Left lung (tissue), 10 donors: ENCODE results near the gene MCL1. TPM values are rescaled to one million over a fixed set of nuclear protein-coding genes. Genes with fewer than 3 reads are reported as not detected.
A peak's percentile ranks its signal among the peaks of the same experiment; 100 is the strongest.

ENCODE experiments used
- ATAC-seq: fragments of 200-7000 bp; cut with Tn5 transposase; one replicate; pipeline ENCODE4 v1.9.1; 2020; ENCODE audit warnings: moderate library complexity
- DNase-seq, 4 donors: peaks; one replicate each; pipeline ENCODE4 v3.0.0-alpha.2; 2013 to 2020
- H3K27ac ChIP-seq, 2 donors: fragments of 200-600 bp; sonication (generic) in 1 of 2; one replicate each; pipeline versions ENCODE4 v1.5.0 to v1.8.0; 2020 to 2021
- H3K27me3 ChIP-seq, 2 donors: fragments of 200-600 bp; sonication (generic) in 1 of 2; one replicate each; pipeline versions ENCODE4 v1.5.0 to v1.8.0; 2020 to 2021
- H3K36me3 ChIP-seq, 2 donors: fragments of 200-600 bp; sonication (generic) in 1 of 2; one replicate each; pipeline versions ENCODE4 v1.5.0 to v1.8.0; 2020 to 2021
- H3K4me1 ChIP-seq, 2 donors: fragments of 200-600 bp; one replicate each; pipeline ENCODE4 v1.8.0; 2021
- H3K4me3 ChIP-seq, 2 donors: fragments of 200-600 bp; sonication (generic) in 1 of 2; one replicate each; pipeline versions ENCODE4 v1.5.0 to v1.8.0; 2020 to 2021; ENCODE audit warnings: mild to moderate bottlenecking in 1 of 2
- H3K9me3 ChIP-seq, 2 donors: fragments of 200-600 bp; sonication (generic) in 1 of 2; one replicate each; pipeline versions ENCODE4 v1.5.0 to v1.8.0; 2020 to 2021
- intact Hi-C, 2 donors: fragments of 100-400 bp; cut with DNase I; formaldehyde crosslinking; loops; one replicate each; pipeline versions ENCODE4 v1.11.2 to v1.14.2; 2022
- polyA plus RNA-seq, 6 donors: library from polyadenylated mRNA; unstranded; fragments of 120-200 nt; gene quantifications; one replicate each; pipeline ENCODE4 v1.2.1, GENCODE V29; 2013; ENCODE audit not compliant: insufficient read length in 6 of 6
- total RNA-seq, 2 donors: library from RNA; stranded (reverse); fragmentation: NEBNext Ultra II Directional; extraction: Animal tissue kit (Norgen Biotek cat#: 25700); gene quantifications; one replicate each; pipeline ENCODE4 v1.2.1, GENCODE V29; 2021
- TF ChIP-seq, protein P1 (sequence below), 2 donors: fragments of 200-600 bp; sonication (generic) in 1 of 2; IDR thresholded peaks; one replicate each; pipeline versions ENCODE4 v1.5.0 to v1.8.0; 2021; ENCODE audit warnings: antibody characterized with exemption in 2 of 2
- donor health status: DM: no; HTN: yes; CAD: no.
- donor health status: DM: no; HTN: no; CAD: no.

Gene MCL1
- total and polyA plus RNA-seq, 8 donors: 114 to 280 (median 184) TPM

GRCh38 chr1:150562446-150563339 lies 16.7 kb downstream of the MCL1 start:
- H3K36me3 ChIP-seq: peaks cover 0 to 22% of the 10 kb centered on the region in 2 donors
- H3K27me3 ChIP-seq: no peaks in the 10 kb centered on the region
- TF ChIP-seq, protein P1, sequence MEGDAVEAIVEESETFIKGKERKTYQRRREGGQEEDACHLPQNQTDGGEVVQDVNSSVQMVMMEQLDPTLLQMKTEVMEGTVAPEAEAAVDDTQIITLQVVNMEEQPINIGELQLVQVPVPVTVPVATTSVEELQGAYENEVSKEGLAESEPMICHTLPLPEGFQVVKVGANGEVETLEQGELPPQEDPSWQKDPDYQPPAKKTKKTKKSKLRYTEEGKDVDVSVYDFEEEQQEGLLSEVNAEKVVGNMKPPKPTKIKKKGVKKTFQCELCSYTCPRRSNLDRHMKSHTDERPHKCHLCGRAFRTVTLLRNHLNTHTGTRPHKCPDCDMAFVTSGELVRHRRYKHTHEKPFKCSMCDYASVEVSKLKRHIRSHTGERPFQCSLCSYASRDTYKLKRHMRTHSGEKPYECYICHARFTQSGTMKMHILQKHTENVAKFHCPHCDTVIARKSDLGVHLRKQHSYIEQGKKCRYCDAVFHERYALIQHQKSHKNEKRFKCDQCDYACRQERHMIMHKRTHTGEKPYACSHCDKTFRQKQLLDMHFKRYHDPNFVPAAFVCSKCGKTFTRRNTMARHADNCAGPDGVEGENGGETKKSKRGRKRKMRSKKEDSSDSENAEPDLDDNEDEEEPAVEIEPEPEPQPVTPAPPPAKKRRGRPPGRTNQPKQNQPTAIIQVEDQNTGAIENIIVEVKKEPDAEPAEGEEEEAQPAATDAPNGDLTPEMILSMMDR (IDR thresholded peaks at IDR 0.05): no peak
- peak; percentile 1 for ATAC-seq
- peak overlapping the region in 1 of 2 donors; percentile 50 for H3K4me3 ChIP-seq
- peak in 1 of 4 donors; percentile 80 for DNase-seq
- intact Hi-C loops: loop anchor here in 1 of 2 donors (5.0 kb wide), 1 partner anchor 60 kb away; no protein-coding TSS in a partner anchor
- peak overlapping the region; percentile 100 for H3K27ac ChIP-seq
- H3K9me3 ChIP-seq: no peaks in the 10 kb centered on the region
- H3K4me1 ChIP-seq: peaks cover 68 to 91% of the 10 kb centered on the region in 2 donors

DNA sequence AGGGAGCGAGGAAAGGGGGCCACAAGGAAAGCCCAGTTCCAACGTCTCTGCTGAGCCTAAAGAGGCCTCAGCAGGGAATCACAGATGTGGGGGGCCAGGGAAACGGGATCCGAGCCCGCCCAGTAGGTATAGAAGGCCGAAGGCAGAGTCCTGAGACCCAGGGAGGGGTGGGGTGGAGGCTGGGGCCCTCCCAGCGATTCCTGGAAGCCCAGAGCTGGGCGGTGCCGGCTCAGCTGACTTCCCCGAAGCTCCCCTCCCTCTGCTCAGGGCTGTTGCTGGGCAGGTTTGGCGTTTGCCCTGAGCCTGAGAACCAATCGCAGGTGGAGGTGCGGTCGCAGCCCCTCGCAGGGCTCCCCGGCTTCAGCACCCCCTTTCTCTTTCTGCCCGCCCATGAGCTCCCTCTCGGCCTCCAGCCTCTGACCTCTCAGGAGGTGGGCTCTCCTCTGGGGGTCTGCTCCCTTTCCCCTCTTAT lies 17.4 kb downstream of the MCL1 start:
- intact Hi-C loops: loop anchor here in 1 of 2 donors (5.0 kb wide), 1 partner anchor 60 kb away; no protein-coding TSS in a partner anchor
- no peaks in the 10 kb centered on the region for H3K9me3 ChIP-seq
- H3K4me3 ChIP-seq: peak overlapping the region; percentile 33 to 50
- DNase-seq (peak; percentile 86 to 98 (median 96)), ATAC-seq (peak; percentile 76)
- peak overlapping the region; percentile 100 for H3K27ac ChIP-seq
- TF ChIP-seq, protein P1 (IDR thresholded peaks at IDR 0.05): no peak
- H3K36me3 ChIP-seq: peaks cover 0 to 28% of the 10 kb centered on the region in 2 donors
- H3K4me1 ChIP-seq: peaks cover 61 to 87% of the 10 kb centered on the region in 2 donors
- no peaks in the 10 kb centered on the region for H3K27me3 ChIP-seq

DNA sequence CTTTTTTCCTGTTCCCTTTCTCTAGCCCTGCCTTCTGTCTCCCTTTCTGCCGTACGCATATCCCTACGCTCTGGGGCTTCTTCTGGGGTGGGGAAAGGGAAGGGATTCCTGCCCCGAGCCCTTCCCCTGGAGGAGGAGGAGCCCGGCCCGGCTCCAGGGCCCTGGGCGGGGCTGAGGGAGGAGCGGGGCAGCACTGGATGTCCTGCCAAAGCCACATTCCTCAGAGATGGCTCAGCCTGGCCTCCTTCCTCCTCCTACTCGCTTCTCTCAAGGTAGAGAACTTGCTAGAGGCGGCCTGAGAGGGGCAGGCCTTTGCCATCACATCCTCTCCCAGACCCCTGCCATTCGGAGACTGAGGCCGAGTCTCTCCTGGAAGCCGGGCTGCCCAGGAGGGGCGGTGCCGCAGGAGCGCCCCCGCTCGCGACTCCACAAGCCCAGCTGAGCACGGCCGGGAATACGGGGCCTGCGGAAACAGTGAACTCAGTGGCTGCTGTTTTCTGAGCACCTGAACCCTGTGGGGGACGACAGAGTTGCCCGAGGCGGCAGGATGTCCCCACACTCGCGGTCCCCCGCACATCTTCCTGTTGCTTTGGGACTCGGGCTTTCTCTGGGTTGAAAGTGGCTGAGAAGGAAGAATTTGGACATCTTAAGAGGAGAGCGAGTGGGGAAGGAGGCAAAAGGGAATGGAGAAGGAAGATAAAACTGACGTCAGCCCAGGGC lies 18.0 kb downstream of the MCL1 start:
- H3K4me1 ChIP-seq: peaks cover 56 to 82% of the 10 kb centered on the region in 2 donors
- peak; percentile 82 for ATAC-seq

DNA sequence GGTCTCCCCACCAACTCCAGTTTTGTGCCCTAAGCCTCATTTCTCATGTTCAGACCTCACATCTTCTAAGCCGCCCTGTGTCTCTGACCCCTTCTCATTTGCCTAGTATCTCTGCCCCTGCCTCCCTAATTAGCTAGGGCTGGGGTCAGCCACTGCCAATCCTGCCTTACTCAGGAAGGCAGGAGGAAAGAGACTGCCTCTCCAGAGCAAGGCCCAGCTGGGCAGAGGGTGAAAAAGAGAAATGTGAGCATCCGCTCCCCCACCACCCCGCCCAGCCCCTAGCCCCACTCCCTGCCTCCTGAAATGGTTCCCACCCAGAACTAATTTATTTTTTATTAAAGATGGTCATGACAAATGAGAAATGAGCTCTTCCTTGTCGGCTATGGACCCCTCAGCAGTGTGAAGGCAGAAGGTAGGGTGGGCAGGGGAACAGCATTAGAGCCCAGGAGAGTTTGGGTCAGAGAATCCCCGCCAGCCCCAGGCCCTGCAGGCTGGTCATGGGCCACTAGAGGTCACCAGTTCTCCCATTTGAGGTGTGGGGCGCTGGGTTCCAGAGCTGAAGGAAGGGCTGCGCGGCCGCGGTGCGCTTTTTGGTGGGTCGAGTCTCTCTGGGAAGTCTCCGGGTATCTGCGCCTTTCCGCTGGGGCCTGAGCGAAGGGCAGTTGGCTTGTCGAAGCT lies 18.7 kb downstream of the MCL1 start:
- Histone ChIP-seq H3K9me3 (no peaks in the 10 kb centered on the region), H3K4me3 (peak overlapping the region; percentile 33 to 50), H3K27ac (peak overlapping the region; percentile 100), H3K4me1 (peaks cover 49 to 75% of the 10 kb centered on the region in 2 donors), H3K36me3 (peaks cover 0 to 38% of the 10 kb centered on the region in 2 donors), H3K27me3 (no peaks in the 10 kb centered on the region)
- DNase-seq: peak in 3 of 4 donors; percentile 91 to 94 (median 92)
- TF ChIP-seq, protein P1 (IDR thresholded peaks at IDR 0.05): peak; percentile 79 to 87
- peak; percentile 66 for ATAC-seq
- intact Hi-C loops: loop anchor here in 1 of 2 donors (5.0 kb wide), 1 partner anchor 62 kb away; no protein-coding TSS in a partner anchor

More for the DNA sequence above, 18.0 kb downstream of the MCL1 start:
- Histone ChIP-seq H3K4me3 (peak overlapping the region; percentile 33 to 50), H3K27ac (peak overlapping the region; percentile 100), H3K27me3 (no peaks in the 10 kb centered on the region), H3K36me3 (peaks cover 0 to 31% of the 10 kb centered on the region in 2 donors), H3K9me3 (no peaks in the 10 kb centered on the region)
- DNase-seq: peak; percentile 96 to 97 (median 96)
- intact Hi-C loops: loop anchor here in 1 of 2 donors (5.0 kb wide), 1 partner anchor 61 kb away; no protein-coding TSS in a partner anchor
- TF ChIP-seq, protein P1 (IDR thresholded peaks at IDR 0.05): no peak
